Subcutaneous abdominal adipose tissue (tissue), 5 donors: ENCODE measurements around the gene NRF1.
"Not testable (repeated sequence)": the region's sequence is repeated elsewhere in the genome, so short reads cannot be mapped to it uniquely, and the experiment has no call there.

Source experiments
- H3K27ac ChIP-seq: one replicate; pipeline ENCODE4 v1.7.0; 2013; ENCODE audit warnings: low read depth, mild to moderate bottlenecking, inconsistent platforms, low read length, moderate library complexity
- H3K27me3 ChIP-seq, 5 donors: one replicate each; pipeline ENCODE4 v1.7.0; 2013; ENCODE audit warnings: low read length in 5 of 5, inconsistent platforms in 1 of 5; ENCODE audit not compliant: control insufficient read depth in 5 of 5, insufficient read depth in 4 of 5
- H3K36me3 ChIP-seq, 5 donors: one replicate each; pipeline ENCODE4 v1.7.0; 2013; ENCODE audit warnings: low read length in 5 of 5; ENCODE audit not compliant: control insufficient read depth in 5 of 5, insufficient read depth in 5 of 5
- H3K4me1 ChIP-seq, 5 donors: one replicate each; pipeline ENCODE4 v1.7.0; 2013; ENCODE audit warnings: low read length in 5 of 5, mild to moderate bottlenecking in 3 of 5, moderate library complexity in 1 of 5; ENCODE audit not compliant: control insufficient read depth in 5 of 5, insufficient read depth in 5 of 5
- H3K4me3 ChIP-seq, 5 donors: one replicate each; pipeline ENCODE4 v1.7.0; 2013; ENCODE audit warnings: low read length in 5 of 5, low read depth in 1 of 5
- H3K9ac ChIP-seq, 5 donors: one replicate each; pipeline ENCODE4 v1.7.0; 2013; ENCODE audit warnings: low read length in 5 of 5, mild to moderate bottlenecking in 4 of 5, moderate library complexity in 3 of 5
- H3K9me3 ChIP-seq, 5 donors: one replicate each; pipeline ENCODE4 v1.7.0; 2013; ENCODE audit warnings: low read length in 5 of 5; ENCODE audit not compliant: control insufficient read depth in 5 of 5
- donor health status: healthy.
- donor health status: healthy.
- donor health status: healthy.
- donor health status: healthy.
- donor health status: healthy.

Gene NRF1

GRCh38 chr7:129674475-129674874 lies 63.0 kb downstream of the NRF1 start:
- not testable (repeated sequence) for H3K9me3 ChIP-seq, H3K4me1 ChIP-seq, H3K9ac ChIP-seq, H3K4me3 ChIP-seq, H3K27me3 ChIP-seq, H3K27ac ChIP-seq
- H3K36me3 ChIP-seq: peaks cover 25 to 40% (median 30%) of the 10 kb centered on the region in 5 donors

GRCh38 chr7:129675521-129675920 lies 64.0 kb downstream of the NRF1 start:
- peaks cover 25 to 40% (median 30%) of the 10 kb centered on the region in 5 donors for H3K36me3 ChIP-seq
- H3K9ac ChIP-seq: no peak overlapping the region
- no peak overlapping the region for H3K27ac ChIP-seq
- H3K4me3 ChIP-seq: no peak overlapping the region
- H3K9me3 ChIP-seq: peaks cover 0 to 2% (median 0%) of the 10 kb centered on the region in 5 donors
- H3K4me1 ChIP-seq: no peaks in the 10 kb centered on the region
- no peaks in the 10 kb centered on the region for H3K27me3 ChIP-seq

- H3K36me3 ChIP-seq: peaks cover 25 to 39% (median 30%) of the 10 kb centered on the region in 5 donors
- H3K27me3 ChIP-seq: no peaks in the 10 kb centered on the region
- H3K9ac ChIP-seq: no peak overlapping the region
- no peak overlapping the region for H3K27ac ChIP-seq
- no peak overlapping the region for H3K4me3 ChIP-seq
- H3K9me3 ChIP-seq: peaks cover 0 to 2% (median 0%) of the 10 kb centered on the region in 5 donors
- no peaks in the 10 kb centered on the region for H3K4me1 ChIP-seq
Observed at GRCh38 chr7:129676017-129676897, 64.7 kb downstream of the NRF1 start.

GRCh38 chr7:129677796-129678195 lies 66.3 kb downstream of the NRF1 start:
- H3K4me1 ChIP-seq: peaks cover 0 to 4% (median 0%) of the 10 kb centered on the region in 5 donors
- H3K36me3 ChIP-seq: peaks cover 11 to 26% (median 23%) of the 10 kb centered on the region in 5 donors
- no peak overlapping the region for H3K9ac ChIP-seq
- peaks cover 0 to 2% (median 0%) of the 10 kb centered on the region in 5 donors for H3K9me3 ChIP-seq
- no peak overlapping the region for H3K4me3 ChIP-seq
- no peaks in the 10 kb centered on the region for H3K27me3 ChIP-seq
- no peak overlapping the region for H3K27ac ChIP-seq

GRCh38 chr7:129678606-129679005 lies 67.1 kb downstream of the NRF1 start:
- Histone ChIP-seq H3K27ac (no peak overlapping the region), H3K9ac (no peak overlapping the region), H3K4me3 (no peak overlapping the region), H3K27me3 (no peaks in the 10 kb centered on the region), H3K9me3 (peaks cover 0 to 2% (median 0%) of the 10 kb centered on the region in 5 donors), H3K4me1 (peaks cover 0 to 4% (median 0%) of the 10 kb centered on the region in 5 donors), H3K36me3 (peaks cover 11 to 23% (median 19%) of the 10 kb centered on the region in 5 donors)

GRCh38 chr7:129680400-129680799 lies 68.9 kb downstream of the NRF1 start:
- H3K36me3 ChIP-seq: peaks cover 5 to 14% (median 10%) of the 10 kb centered on the region in 5 donors
- no peaks in the 10 kb centered on the region for H3K27me3 ChIP-seq
- no peak overlapping the region for H3K9ac ChIP-seq
- H3K4me1 ChIP-seq: peaks cover 0 to 4% (median 0%) of the 10 kb centered on the region in 5 donors
- peaks cover 0 to under 1% (median 0%) of the 10 kb centered on the region in 5 donors for H3K9me3 ChIP-seq
- H3K27ac ChIP-seq: no peak overlapping the region
- no peak overlapping the region for H3K4me3 ChIP-seq

GRCh38 chr7:129684777-129685176 lies 73.3 kb downstream of the NRF1 start:
- H3K4me1 ChIP-seq: peaks cover 0 to 4% (median 0%) of the 10 kb centered on the region in 5 donors
- peaks cover 0 to 5% (median 0%) of the 10 kb centered on the region in 5 donors for H3K36me3 ChIP-seq
- no peak overlapping the region for H3K9ac ChIP-seq
- H3K9me3 ChIP-seq: no peaks in the 10 kb centered on the region
- H3K27me3 ChIP-seq: no peaks in the 10 kb centered on the region
- H3K27ac ChIP-seq: no peak overlapping the region
- no peak overlapping the region for H3K4me3 ChIP-seq

- Histone ChIP-seq H3K27me3 (no peaks in the 10 kb centered on the region), H3K36me3 (peaks cover 0 to 10% (median 5%) of the 10 kb centered on the region in 5 donors), H3K4me3 (no peak overlapping the region), H3K4me1 (peaks cover 0 to 4% (median 0%) of the 10 kb centered on the region in 5 donors), H3K9ac (no peak overlapping the region), H3K27ac (no peak overlapping the region), H3K9me3 (no peaks in the 10 kb centered on the region)
Observed at GRCh38 chr7:129686063-129686462, 74.5 kb downstream of the NRF1 start.

GRCh38 chr7:129688503-129689222 lies 77.1 kb downstream of the NRF1 start:
- Histone ChIP-seq H3K36me3 (peaks cover 4 to 28% (median 22%) of the 10 kb centered on the region in 5 donors), H3K4me1 (no peaks in the 10 kb centered on the region), H3K4me3 (no peak overlapping the region), H3K9me3 (no peaks in the 10 kb centered on the region), H3K27ac (no peak overlapping the region), H3K9ac (no peak overlapping the region), H3K27me3 (no peaks in the 10 kb centered on the region)
